CD4-positive, alpha-beta T cell (primary cell): ENCODE results near the gene PFAS. TPM values are rescaled to one million over a fixed set of nuclear protein-coding genes. Genes with fewer than 3 reads are reported as not detected.

ENCODE experiments used
- ATAC-seq: fragments of 200-7000 bp; cut with Tn5 transposase; one replicate; pipeline ENCODE4 v1.10.0; 2022; ENCODE audit warnings: mild to moderate bottlenecking; ENCODE audit not compliant: poor library complexity
- CTCF ChIA-PET: fragments of 350-600 bp; sonication (Branson Sonifier 250); formaldehyde crosslinking; loops from one replicate; lab custom pipeline; 2021; ENCODE audit warnings: antibody characterized with exemption, inconsistent platforms; lab: Charles Lee
- POLR2A ChIA-PET: fragments of 350-600 bp; sonication (Branson Sonifier 250); formaldehyde crosslinking; loops from one replicate; lab custom pipeline; 2021; ENCODE audit warnings: antibody characterized with exemption, inconsistent platforms; lab: Charles Lee
- DNase-seq, 14 experiments: peaks; one replicate each; pipeline ENCODE4 v3.0.0-alpha.2; 2013 to 2020; ENCODE audit warnings: mixed read lengths in 2 of 14
- H3K27ac ChIP-seq, 2 donors: one replicate each; pipeline versions ENCODE4 v1.5.1 to v1.7.0; 2013; ENCODE audit warnings: low read length in 2 of 2, low read depth in 1 of 2, mild to moderate bottlenecking in 1 of 2
- H3K27me3 ChIP-seq, 2 experiments: 1 replicate in 1 of 2; 2 replicates in 1 of 2; pipeline versions ENCODE4 v1.6.1 to v1.7.0; 2013; ENCODE audit warnings: low read length in 2 of 2, control low read depth in 1 of 2, mild to moderate bottlenecking in 1 of 2, moderate library complexity in 1 of 2; ENCODE audit not compliant: insufficient read depth in 2 of 2, control insufficient read depth in 1 of 2
- H3K36me3 ChIP-seq: one replicate; pipeline ENCODE4 v1.6.1; 2013; ENCODE audit warnings: low read length, control low read depth; ENCODE audit not compliant: insufficient read depth
- H3K4me1 ChIP-seq: one replicate; pipeline ENCODE4 v1.6.1; 2013; ENCODE audit warnings: low read length, control low read depth; ENCODE audit not compliant: insufficient read depth
- H3K4me3 ChIP-seq: one replicate; pipeline ENCODE4 v1.5.1; 2013; ENCODE audit warnings: mild to moderate bottlenecking, low read length, moderate library complexity
- H3K9me3 ChIP-seq, 2 experiments: 1 replicate in 1 of 2; 2 replicates in 1 of 2; pipeline versions ENCODE4 v1.6.1 to v1.7.0; 2013; ENCODE audit warnings: low read length in 2 of 2, mild to moderate bottlenecking in 2 of 2, control low read depth in 1 of 2, moderate library complexity in 1 of 2; ENCODE audit not compliant: control insufficient read depth in 1 of 2, insufficient read depth in 1 of 2
- H3K27ac Mint-ChIP-seq: one replicate; pipeline ENCODE4 v1.8.0; 2020; ENCODE audit warnings: mixed read lengths
- H3K27me3 Mint-ChIP-seq: one replicate; pipeline ENCODE4 v1.8.0; 2021; ENCODE audit warnings: mixed read lengths
- H3K36me3 Mint-ChIP-seq: one replicate; pipeline ENCODE4 v1.8.0; 2021; ENCODE audit warnings: low read depth, mixed read lengths
- H3K4me1 Mint-ChIP-seq: one replicate; pipeline ENCODE4 v1.8.0; 2021; ENCODE audit warnings: low read depth, mixed read lengths
- H3K4me3 Mint-ChIP-seq: one replicate; pipeline ENCODE4 v1.8.0; 2020; ENCODE audit warnings: mild to moderate bottlenecking, mixed read lengths
- H3K9me3 Mint-ChIP-seq: one replicate; pipeline ENCODE4 v1.8.0; 2020; ENCODE audit warnings: mixed read lengths
- CTCF ChIP-seq: fragments of 200-600 bp; IDR thresholded peaks from one replicate; pipeline ENCODE4 v1.8.0; 2022; ENCODE audit warnings: antibody characterized with exemption, mild to moderate bottlenecking
- intact Hi-C, 2 experiments: fragments of 100-400 bp; cut with DNase I in 1 of 2; cut with micrococcal nuclease in 1 of 2; formaldehyde crosslinking; loops; one replicate each; pipeline versions ENCODE4 v1.15.1 to v1.9.0; 2023 to 2025; cut with DNase I, micrococcal nuclease
- total RNA-seq, 174 experiments: library from RNA in 2 of 174; stranded (reverse) in 2 of 174; gene quantifications; one replicate each; pipeline ENCODE4 v1.2.3 and lab custom pipeline; 2021 to 2026

The PFAS gene
- total RNA-seq, 2 experiments from 2014 or later = 22.3 to 23.0 TPM

GRCh38 chr17:8292639-8293395 is 43.7 kb downstream of the PFAS start:
- POLR2A ChIA-PET = interaction anchor here (0.9 kb wide), 1 partner anchor 174 kb away, joined by 3 read pairs; no protein-coding TSS in a partner anchor
- ATAC-seq = no peak
- Histone ChIP-seq H3K27me3 (no peaks in the 10 kb centered on the region), H3K36me3 (no peaks in the 10 kb centered on the region), H3K4me3 (no peak overlapping the region), H3K4me1 (peaks cover 44% of the 10 kb centered on the region), H3K9me3 (no peaks in the 10 kb centered on the region), H3K27ac (no peak overlapping the region)
- peak overlapping the region; percentile 11 for H3K27ac Mint-ChIP-seq
- DNase-seq = no peak
- intact Hi-C loops = loop anchor here in 1 of 2 experiments (5.0 kb wide), 1 partner anchor 84 kb away; the partner anchor contains the start of gene KRABD2
- H3K4me3 Mint-ChIP-seq = peak overlapping the region; percentile 80
- peaks cover 8% of the 10 kb centered on the region for H3K36me3 Mint-ChIP-seq
- H3K9me3 Mint-ChIP-seq = no peaks in the 10 kb centered on the region
- H3K27me3 Mint-ChIP-seq = no peaks in the 10 kb centered on the region
- CTCF ChIA-PET = interaction anchor here (0.6 kb wide), 1 partner anchor 49 kb away, joined by 3 read pairs; no protein-coding TSS in a partner anchor
- TF ChIP-seq CTCF = no peak
- peaks cover 56% of the 10 kb centered on the region for H3K4me1 Mint-ChIP-seq

- H3K4me1 Mint-ChIP-seq = peaks cover 44% of the 10 kb centered on the region
- Histone ChIP-seq H3K36me3 (no peaks in the 10 kb centered on the region), H3K9me3 (no peaks in the 10 kb centered on the region), H3K4me1 (peaks cover 31% of the 10 kb centered on the region), H3K4me3 (no peak overlapping the region), H3K27me3 (no peaks in the 10 kb centered on the region), H3K27ac (no peak overlapping the region)
- DNase-seq = peak in 1 of 14 experiments; percentile 21
- ATAC-seq = no peak
- H3K36me3 Mint-ChIP-seq = no peaks in the 10 kb centered on the region
- intact Hi-C loops = loop anchor here in 1 of 2 experiments (5.0 kb wide), 1 partner anchor 83 kb away; the partner anchor contains the start of gene KRABD2
- peak overlapping the region; percentile 79 for H3K27ac Mint-ChIP-seq
- H3K4me3 Mint-ChIP-seq = peak overlapping the region; percentile 95
- H3K27me3 Mint-ChIP-seq = no peaks in the 10 kb centered on the region
- no peaks in the 10 kb centered on the region for H3K9me3 Mint-ChIP-seq
- ChIA-PET POLR2A (interaction anchor here (1.7 to 3.2 kb wide), 4 partner anchors 46 to 108 kb away, joined by 6 to 117 read pairs (median 40); partner anchors contain the start of genes BORCS6, CTC1 and PFAS), CTCF (interaction anchor here (2.0 kb wide), 1 partner anchor 71 kb away, joined by 8 read pairs; no protein-coding TSS in a partner anchor)
- no peak for TF ChIP-seq CTCF
These were observed 45.3 kb downstream of the PFAS start for GRCh38 chr17:8294361-8294760.

- ATAC-seq (no peak), DNase-seq (no peak)
- Histone ChIP-seq H3K27me3 (no peaks in the 10 kb centered on the region), H3K36me3 (no peaks in the 10 kb centered on the region), H3K27ac (peak overlapping the region; percentile 48 to 73), H3K4me1 (peaks cover 26% of the 10 kb centered on the region), H3K4me3 (peak overlapping the region; percentile 72), H3K9me3 (no peaks in the 10 kb centered on the region)
- intact Hi-C loops = loop anchor here (1.0 to 5.0 kb wide), 3 partner anchors 46 to 173 kb away; partner anchors contain the start of genes HES7 (in 1 of the 2), KRABD2 (in 1 of the 2) and PFAS (in 1 of the 2)
- peak overlapping the region; percentile 95 for H3K4me3 Mint-ChIP-seq
- no peak for TF ChIP-seq CTCF
- no peaks in the 10 kb centered on the region for H3K9me3 Mint-ChIP-seq
- H3K4me1 Mint-ChIP-seq = peaks cover 39% of the 10 kb centered on the region
- no peaks in the 10 kb centered on the region for H3K36me3 Mint-ChIP-seq
- POLR2A ChIA-PET = interaction anchor here (0.7 to 3.2 kb wide), 26 partner anchors 10 to 965 kb away, joined by 3 to 117 read pairs (median 6); partner anchors contain the start of genes ALOXE3, BORCS6, CTC1 and NAA38
- no peaks in the 10 kb centered on the region for H3K27me3 Mint-ChIP-seq
- CTCF ChIA-PET = interaction anchor here (1.1 to 2.0 kb wide), 6 partner anchors 48 to 156 kb away, joined by 3 to 8 read pairs (median 6); no protein-coding TSS in a partner anchor
- peak overlapping the region; percentile 79 for H3K27ac Mint-ChIP-seq
These were observed 45.8 kb downstream of the PFAS start for GRCh38 chr17:8294814-8295316.
